ENCODE measurements around the gene C1QL4.

DNA sequence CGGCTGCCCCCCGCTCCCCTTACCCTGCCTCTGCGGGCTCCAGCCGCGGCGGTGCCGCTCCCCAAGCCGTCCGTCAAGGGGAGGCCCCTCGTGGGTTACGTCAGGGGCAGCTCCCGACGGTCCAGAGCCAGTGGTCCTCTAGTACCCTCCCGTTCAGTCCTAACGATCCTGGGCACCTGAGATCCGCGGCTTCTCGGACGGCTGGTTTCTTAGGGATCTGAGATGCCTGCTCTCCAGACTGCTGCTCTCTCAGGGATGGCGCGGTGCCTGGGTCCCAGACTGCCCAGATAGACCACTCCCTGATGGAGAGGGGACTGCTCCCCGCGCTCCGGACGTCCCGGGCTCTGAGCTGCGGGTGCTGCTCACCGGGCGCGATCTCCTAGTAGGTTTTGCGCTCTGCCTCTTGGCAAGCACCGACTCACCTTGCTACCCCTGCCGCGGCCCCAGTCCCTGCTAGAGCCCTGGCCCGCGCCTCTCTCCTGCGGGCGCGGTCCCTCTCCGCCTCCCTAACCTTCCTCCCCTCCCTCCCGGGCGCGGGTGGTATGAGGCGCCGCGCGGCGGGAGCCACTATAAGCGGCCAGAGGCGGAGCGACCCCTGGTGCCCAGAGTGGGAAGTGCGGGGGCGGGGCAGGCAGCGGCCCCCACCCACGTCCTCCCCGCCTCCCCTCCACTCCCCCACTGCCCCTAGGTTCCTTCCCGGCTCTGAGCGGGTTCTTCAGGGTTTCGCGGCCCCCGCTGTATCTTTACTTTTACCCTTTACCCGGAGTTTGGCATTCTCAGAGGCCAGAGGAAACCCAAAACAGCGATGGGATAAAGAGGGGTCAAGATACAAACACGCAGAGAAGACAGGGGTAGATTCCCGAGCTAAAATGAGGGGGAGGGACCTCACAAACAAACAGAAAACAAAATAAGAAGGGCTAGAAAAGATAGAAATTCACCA is at the start of gene C1QL4:
- TF ChIP-seq, protein P1, sequence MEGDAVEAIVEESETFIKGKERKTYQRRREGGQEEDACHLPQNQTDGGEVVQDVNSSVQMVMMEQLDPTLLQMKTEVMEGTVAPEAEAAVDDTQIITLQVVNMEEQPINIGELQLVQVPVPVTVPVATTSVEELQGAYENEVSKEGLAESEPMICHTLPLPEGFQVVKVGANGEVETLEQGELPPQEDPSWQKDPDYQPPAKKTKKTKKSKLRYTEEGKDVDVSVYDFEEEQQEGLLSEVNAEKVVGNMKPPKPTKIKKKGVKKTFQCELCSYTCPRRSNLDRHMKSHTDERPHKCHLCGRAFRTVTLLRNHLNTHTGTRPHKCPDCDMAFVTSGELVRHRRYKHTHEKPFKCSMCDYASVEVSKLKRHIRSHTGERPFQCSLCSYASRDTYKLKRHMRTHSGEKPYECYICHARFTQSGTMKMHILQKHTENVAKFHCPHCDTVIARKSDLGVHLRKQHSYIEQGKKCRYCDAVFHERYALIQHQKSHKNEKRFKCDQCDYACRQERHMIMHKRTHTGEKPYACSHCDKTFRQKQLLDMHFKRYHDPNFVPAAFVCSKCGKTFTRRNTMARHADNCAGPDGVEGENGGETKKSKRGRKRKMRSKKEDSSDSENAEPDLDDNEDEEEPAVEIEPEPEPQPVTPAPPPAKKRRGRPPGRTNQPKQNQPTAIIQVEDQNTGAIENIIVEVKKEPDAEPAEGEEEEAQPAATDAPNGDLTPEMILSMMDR (conservative IDR thresholded peaks at IDR 0.05 in 1 of 2, IDR thresholded peaks at IDR 0.05 in 1 of 2; ENCODE audit: extremely low read depth in 1 of 2, insufficient read depth in 1 of 2, low read depth in 1 of 2, low read length in 2 of 2): peak; percentile 51 to 94
- peak; percentile 53 for TF ChIP-seq EZH2 (IDR thresholded peaks at IDR 0.05; ENCODE audit: borderline replicate concordance, low read length)
